HEK293 (cell line): ENCODE data around the gene IFI27L1.

ENCODE experiments used
- CTCF ChIA-PET: fragments of 350-600 bp; formaldehyde crosslinking; extraction: SDS; loops from one replicate; lab custom pipeline; 2021; ENCODE audit warnings: antibody characterized with exemption; lab: Yijun Ruan, JAX
- POLR2A ChIA-PET: fragments of 300-600 bp; formaldehyde crosslinking; extraction: SDS; loops from one replicate; lab custom pipeline; 2020; ENCODE audit warnings: antibody characterized with exemption, inconsistent platforms; lab: Yijun Ruan, JAX
- H3K27ac ChIP-seq: fragments of 200-500 bp; sonication (Bioruptor generic); 2 replicates; pipeline ENCODE4 v1.5.1; 2014; ENCODE audit warnings: low read depth, low read length, control low read depth, inconsistent platforms; ENCODE audit errors: extremely low read depth
- H3K36me3 ChIP-seq, 2 experiments: fragments of 200-500 bp in 1 of 2; sonication (Bioruptor generic) in 1 of 2; 1 replicate in 1 of 2; 2 replicates in 1 of 2; pipeline ENCODE4 v1.5.1; 2014 to 2017; ENCODE audit warnings: inconsistent platforms in 2 of 2, low read length in 2 of 2; ENCODE audit not compliant: control insufficient read depth in 2 of 2, insufficient read depth in 1 of 2
- H3K4me1 ChIP-seq: fragments of 200-500 bp; sonication (Bioruptor generic); 2 replicates; pipeline ENCODE4 v1.5.1; 2014; ENCODE audit warnings: mild to moderate bottlenecking, low read length, inconsistent platforms; ENCODE audit not compliant: control insufficient read depth, insufficient read depth
- H3K4me3 ChIP-seq: 2 replicates; pipeline ENCODE4 v1.5.1; 2011; ENCODE audit warnings: low read depth, mild to moderate bottlenecking, control low read depth, low read length, moderate library complexity
- H3K9me3 ChIP-seq: fragments of 200-500 bp; sonication (Bioruptor generic); 2 replicates; pipeline ENCODE4 v1.5.1; 2014; ENCODE audit warnings: low read depth, low read length, inconsistent platforms; ENCODE audit not compliant: control insufficient read depth, insufficient read depth
- HOXC10 ChIP-seq: sonication (generic); formaldehyde crosslinking; IDR thresholded peaks from 2 replicates; pipeline ENCODE4 v1.8.1; 2023; ENCODE audit warnings: mild to moderate bottlenecking, missing genetic modification reagents
- PRDM10 ChIP-seq: fragments of 450-650 bp; formaldehyde crosslinking; IDR thresholded peaks from 2 replicates; pipeline ENCODE4 v1.5.1; 2016; ENCODE audit warnings: missing biosample characterization, missing genetic modification characterization
- RBAK ChIP-seq: fragments of 450-650 bp; formaldehyde crosslinking; IDR thresholded peaks from 2 replicates; pipeline ENCODE4 v1.5.1; 2016; ENCODE audit warnings: missing biosample characterization, missing genetic modification characterization
- SCRT2 ChIP-seq: fragments of 450-650 bp; formaldehyde crosslinking; IDR thresholded peaks from 2 replicates; pipeline ENCODE4 v1.5.1; 2016; ENCODE audit warnings: missing biosample characterization, missing genetic modification characterization
- ZBTB20 ChIP-seq: fragments of 450-650 bp; formaldehyde crosslinking; IDR thresholded peaks from 2 replicates; pipeline ENCODE4 v1.5.1; 2016; ENCODE audit warnings: missing biosample characterization, missing genetic modification characterization
- ZBTB26 ChIP-seq: fragments of 450-650 bp; formaldehyde crosslinking; optimal IDR thresholded peaks from 2 replicates; pipeline ENCODE3; 2016; ENCODE audit warnings: missing biosample characterization, mild to moderate bottlenecking, missing genetic modification characterization
- ZBTB48 ChIP-seq: fragments of 450-650 bp; formaldehyde crosslinking; IDR thresholded peaks from 2 replicates; pipeline ENCODE4 v1.5.1; 2016; ENCODE audit warnings: missing biosample characterization, missing genetic modification characterization
- ZBTB49 ChIP-seq: fragments of 450-650 bp; formaldehyde crosslinking; IDR thresholded peaks from 2 replicates; pipeline ENCODE4 v1.5.1; 2016; ENCODE audit warnings: missing biosample characterization, missing genetic modification characterization, low read depth
- ZBTB8A ChIP-seq: fragments of 450-650 bp; formaldehyde crosslinking; IDR thresholded peaks from 2 replicates; pipeline ENCODE4 v1.5.1; 2016; ENCODE audit warnings: missing biosample characterization, missing genetic modification characterization
- ZEB2 ChIP-seq: fragments of 450-650 bp; formaldehyde crosslinking; IDR thresholded peaks from 2 replicates; pipeline ENCODE4 v1.5.1; 2016; ENCODE audit warnings: missing biosample characterization, missing genetic modification characterization
- ZFP3 ChIP-seq: fragments of 450-650 bp; formaldehyde crosslinking; IDR thresholded peaks from 2 replicates; pipeline ENCODE4 v1.5.1; 2016; ENCODE audit warnings: low read depth, missing biosample characterization, missing genetic modification characterization
- ZIC2 ChIP-seq: fragments of 450-650 bp; formaldehyde crosslinking; IDR thresholded peaks from 2 replicates; pipeline ENCODE4 v1.5.1; 2016; ENCODE audit warnings: missing biosample characterization, missing genetic modification characterization
- ZNF114 ChIP-seq: fragments of 450-650 bp; formaldehyde crosslinking; IDR thresholded peaks from 2 replicates; pipeline ENCODE4 v1.5.0; 2017; ENCODE audit warnings: missing biosample characterization, missing genetic modification characterization
- ZNF214 ChIP-seq: fragments of 450-650 bp; formaldehyde crosslinking; IDR thresholded peaks from 2 replicates; pipeline ENCODE4 v1.5.1; 2017; ENCODE audit warnings: missing biosample characterization, mild to moderate bottlenecking, missing genetic modification characterization, borderline replicate concordance
- ZNF221 ChIP-seq: fragments of 450-650 bp; formaldehyde crosslinking; IDR thresholded peaks from 2 replicates; pipeline ENCODE4 v1.5.1; 2017; ENCODE audit warnings: missing biosample characterization, missing genetic modification characterization, borderline replicate concordance
- ZNF248 ChIP-seq: fragments of 450-650 bp; formaldehyde crosslinking; IDR thresholded peaks from 2 replicates; pipeline ENCODE4 v1.5.1; 2017; ENCODE audit warnings: missing biosample characterization, missing genetic modification characterization
- ZNF280C ChIP-seq: fragments of 450-650 bp; formaldehyde crosslinking; IDR thresholded peaks from 2 replicates; pipeline ENCODE4 v1.5.1; 2016; ENCODE audit warnings: missing biosample characterization, missing genetic modification characterization
- ZNF292 ChIP-seq: fragments of 450-650 bp; formaldehyde crosslinking; IDR thresholded peaks from 2 replicates; pipeline ENCODE4 v1.5.1; 2016; ENCODE audit warnings: low read depth, missing biosample characterization, missing genetic modification characterization, borderline replicate concordance
- ZNF350 ChIP-seq: fragments of 450-650 bp; formaldehyde crosslinking; IDR thresholded peaks from 2 replicates; pipeline ENCODE4 v1.5.0; 2017; ENCODE audit warnings: missing biosample characterization, mild to moderate bottlenecking, missing genetic modification characterization
- ZNF433 ChIP-seq: fragments of 450-650 bp; formaldehyde crosslinking; IDR thresholded peaks from 2 replicates; pipeline ENCODE4 v1.5.1; 2016; ENCODE audit warnings: missing biosample characterization, missing genetic modification characterization, low read depth
- ZNF529 ChIP-seq: fragments of 450-650 bp; formaldehyde crosslinking; IDR thresholded peaks from 2 replicates; pipeline ENCODE4 v1.5.1; 2017; ENCODE audit warnings: missing genetic modification characterization, missing biosample characterization; ENCODE audit not compliant: insufficient replicate concordance
- ZSCAN16 ChIP-seq: fragments of 450-650 bp; formaldehyde crosslinking; IDR thresholded peaks from 2 replicates; pipeline ENCODE4 v1.5.1; 2016; ENCODE audit warnings: missing biosample characterization, missing genetic modification characterization

Gene IFI27L1

GRCh38 chr14:94143239-94143638 is 62.1 kb downstream of the IFI27L1 start (continued):
- TF ChIP-seq ZNF280C (tag by site-specific recombination), result no peak
- no peak for TF ChIP-seq ZNF292 (tag by site-specific recombination)
- TF ChIP-seq ZBTB48 (tag by site-specific recombination), result no peak
- TF ChIP-seq ZNF214 (tag by site-specific recombination), result no peak
- TF ChIP-seq ZNF114, result no peak
- no peak for TF ChIP-seq ZNF433 (tag by site-specific recombination)
- no peak for TF ChIP-seq ZSCAN16 (tag by site-specific recombination)

DNA sequence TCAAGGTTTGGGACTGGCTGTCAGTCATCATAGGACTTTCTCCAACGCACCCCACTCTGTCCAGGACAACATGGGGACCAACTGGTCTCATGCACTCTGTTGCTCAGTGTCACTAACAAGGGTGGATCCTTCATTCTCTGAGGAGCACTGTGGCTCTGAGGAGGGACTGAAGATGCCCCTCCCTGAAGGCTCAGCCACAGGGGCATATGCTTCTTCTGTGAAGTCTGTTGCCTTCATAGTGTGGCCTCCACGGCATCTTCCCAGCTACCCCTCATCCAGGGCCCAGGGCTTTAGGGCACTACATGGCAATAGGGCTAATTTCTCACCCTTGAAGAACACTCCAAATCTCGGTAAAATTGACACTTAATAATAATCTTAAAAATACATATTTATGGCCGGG is 62.6 kb downstream of the IFI27L1 start:
- CTCF ChIA-PET, result interaction anchor here (0.9 to 1.7 kb wide), 2 partner anchors 12 to 107 kb away, joined by 4 to 10 read pairs; no protein-coding TSS in a partner anchor
- H3K9me3 ChIP-seq, result no peaks in the 10 kb centered on the region
- no peaks in the 10 kb centered on the region for H3K36me3 ChIP-seq
- POLR2A ChIA-PET, result no interaction called here
- peaks cover 2% of the 10 kb centered on the region; the same call in 1 of the 2 replicates for H3K4me1 ChIP-seq
- no peak overlapping the region for H3K27ac ChIP-seq
- H3K4me3 ChIP-seq, result no peak overlapping the region
- no peak for TF ChIP-seq ZNF529 (tag by site-specific recombination)
- no peak for TF ChIP-seq ZBTB8A (tag by site-specific recombination)
- TF ChIP-seq RBAK (tag by site-specific recombination), result no peak
- no peak for TF ChIP-seq ZNF248 (tag by site-specific recombination)
- TF ChIP-seq ZBTB26 (tag by site-specific recombination), result no peak
- TF ChIP-seq ZNF433 (tag by site-specific recombination), result no peak
- TF ChIP-seq SCRT2, result no peak
- TF ChIP-seq ZNF350 (tag by site-specific recombination), result no peak

GRCh38 chr14:94144765-94145164 is 63.7 kb downstream of the IFI27L1 start:
- ChIA-PET POLR2A (no interaction called here), CTCF (interaction anchor here (2.2 to 2.5 kb wide), 2 partner anchors 8 to 36 kb away, joined by 7 to 8 read pairs; no protein-coding TSS in a partner anchor)

More at GRCh38 chr14:94144765-94145164, 63.7 kb downstream of the IFI27L1 start:
- Histone ChIP-seq H3K9me3 (no peaks in the 10 kb centered on the region), H3K4me3 (no peak overlapping the region), H3K27ac (no peak overlapping the region), H3K36me3 (no peaks in the 10 kb centered on the region), H3K4me1 (peaks cover 2% of the 10 kb centered on the region; the same call in 1 of the 2 replicates)
- TF ChIP-seq ZIC2 (tag by site-specific recombination) (peak; percentile 65), HOXC10 (no peak), ZNF221 (no peak), ZEB2 (tag by site-specific recombination) (no peak), PRDM10 (tag by site-specific recombination) (peak; percentile 54), ZBTB49 (tag by site-specific recombination) (no peak), ZFP3 (no peak), ZBTB20 (tag by site-specific recombination) (no peak)
